ENCODE data around the gene RSAD2.

DNA sequence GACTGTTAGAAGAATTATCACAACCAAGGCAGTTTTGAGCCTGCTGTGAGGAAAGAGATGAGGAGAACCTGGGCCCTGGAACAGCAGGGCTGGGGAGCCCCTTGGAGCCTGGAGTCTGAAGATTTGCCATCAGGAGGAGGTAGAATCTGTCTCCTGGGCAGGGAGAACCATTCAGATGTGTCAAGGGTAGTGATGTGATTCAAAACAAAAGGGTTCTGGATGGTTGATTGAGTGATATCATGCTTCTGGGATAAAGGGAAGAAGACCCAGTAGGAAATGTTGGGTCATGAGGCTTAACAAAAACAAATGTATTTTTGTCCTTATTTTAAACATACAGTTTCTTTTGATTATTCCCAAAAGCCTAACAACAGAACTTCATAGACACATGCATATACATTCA lies 68.2 kb downstream of the RSAD2 start:
- TF ChIP-seq, protein P1, sequence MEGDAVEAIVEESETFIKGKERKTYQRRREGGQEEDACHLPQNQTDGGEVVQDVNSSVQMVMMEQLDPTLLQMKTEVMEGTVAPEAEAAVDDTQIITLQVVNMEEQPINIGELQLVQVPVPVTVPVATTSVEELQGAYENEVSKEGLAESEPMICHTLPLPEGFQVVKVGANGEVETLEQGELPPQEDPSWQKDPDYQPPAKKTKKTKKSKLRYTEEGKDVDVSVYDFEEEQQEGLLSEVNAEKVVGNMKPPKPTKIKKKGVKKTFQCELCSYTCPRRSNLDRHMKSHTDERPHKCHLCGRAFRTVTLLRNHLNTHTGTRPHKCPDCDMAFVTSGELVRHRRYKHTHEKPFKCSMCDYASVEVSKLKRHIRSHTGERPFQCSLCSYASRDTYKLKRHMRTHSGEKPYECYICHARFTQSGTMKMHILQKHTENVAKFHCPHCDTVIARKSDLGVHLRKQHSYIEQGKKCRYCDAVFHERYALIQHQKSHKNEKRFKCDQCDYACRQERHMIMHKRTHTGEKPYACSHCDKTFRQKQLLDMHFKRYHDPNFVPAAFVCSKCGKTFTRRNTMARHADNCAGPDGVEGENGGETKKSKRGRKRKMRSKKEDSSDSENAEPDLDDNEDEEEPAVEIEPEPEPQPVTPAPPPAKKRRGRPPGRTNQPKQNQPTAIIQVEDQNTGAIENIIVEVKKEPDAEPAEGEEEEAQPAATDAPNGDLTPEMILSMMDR (IDR thresholded peaks at IDR 0.05), result no peak
- no peak for TF ChIP-seq EZH2 (IDR thresholded peaks at IDR 0.05; ENCODE audit: borderline replicate concordance, insufficient read depth, low read depth, low read length, poor library complexity, severe bottlenecking)
